22Rv1 (cell line): ENCODE results near the gene TMEM151B.
A peak's percentile ranks its signal among the peaks of the same experiment; 100 is the strongest.
"Not testable (repeated sequence)": the region's sequence is repeated elsewhere in the genome, so short reads cannot be mapped to it uniquely, and the experiment has no call there.

Experiments
- H3K27ac ChIP-seq: fragments of 450-650 bp; 2 replicates; pipeline ENCODE4 v1.5.1; 2017
- ZFX ChIP-seq: fragments of 450-650 bp; IDR thresholded peaks from 2 replicates; pipeline ENCODE4 v1.6.1; 2017; ENCODE audit warnings: antibody characterized with exemption, borderline replicate concordance
- TF ChIP-seq, protein P1 (sequence below): fragments of 450-650 bp; IDR thresholded peaks from 2 replicates; pipeline ENCODE4 v1.5.1; 2017; ENCODE audit warnings: mild to moderate bottlenecking

TMEM151B gene

DNA sequence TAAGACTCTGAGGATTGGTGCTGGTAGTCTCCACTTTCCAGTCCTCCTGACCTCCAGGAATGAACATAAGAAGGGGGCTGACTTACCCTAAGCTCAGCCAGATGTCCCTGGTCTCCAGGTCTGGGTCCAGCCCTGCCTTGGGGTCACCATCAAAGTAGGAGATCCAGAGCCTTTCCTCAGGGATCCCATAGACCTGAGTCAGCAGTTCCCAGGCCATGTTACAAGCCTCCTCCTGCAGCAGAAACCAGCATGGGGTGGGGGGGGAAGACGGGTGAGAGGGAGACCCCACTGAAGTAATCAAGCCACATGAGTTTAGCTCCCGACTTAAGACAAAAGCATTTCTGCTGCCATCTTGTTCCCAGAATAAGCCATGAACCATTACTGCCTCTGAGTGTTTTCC lies 41.1 kb downstream of the TMEM151B start:
- no peak for TF ChIP-seq ZFX
- TF ChIP-seq, protein P1, sequence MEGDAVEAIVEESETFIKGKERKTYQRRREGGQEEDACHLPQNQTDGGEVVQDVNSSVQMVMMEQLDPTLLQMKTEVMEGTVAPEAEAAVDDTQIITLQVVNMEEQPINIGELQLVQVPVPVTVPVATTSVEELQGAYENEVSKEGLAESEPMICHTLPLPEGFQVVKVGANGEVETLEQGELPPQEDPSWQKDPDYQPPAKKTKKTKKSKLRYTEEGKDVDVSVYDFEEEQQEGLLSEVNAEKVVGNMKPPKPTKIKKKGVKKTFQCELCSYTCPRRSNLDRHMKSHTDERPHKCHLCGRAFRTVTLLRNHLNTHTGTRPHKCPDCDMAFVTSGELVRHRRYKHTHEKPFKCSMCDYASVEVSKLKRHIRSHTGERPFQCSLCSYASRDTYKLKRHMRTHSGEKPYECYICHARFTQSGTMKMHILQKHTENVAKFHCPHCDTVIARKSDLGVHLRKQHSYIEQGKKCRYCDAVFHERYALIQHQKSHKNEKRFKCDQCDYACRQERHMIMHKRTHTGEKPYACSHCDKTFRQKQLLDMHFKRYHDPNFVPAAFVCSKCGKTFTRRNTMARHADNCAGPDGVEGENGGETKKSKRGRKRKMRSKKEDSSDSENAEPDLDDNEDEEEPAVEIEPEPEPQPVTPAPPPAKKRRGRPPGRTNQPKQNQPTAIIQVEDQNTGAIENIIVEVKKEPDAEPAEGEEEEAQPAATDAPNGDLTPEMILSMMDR = no peak
- H3K27ac ChIP-seq = no peak overlapping the region

DNA sequence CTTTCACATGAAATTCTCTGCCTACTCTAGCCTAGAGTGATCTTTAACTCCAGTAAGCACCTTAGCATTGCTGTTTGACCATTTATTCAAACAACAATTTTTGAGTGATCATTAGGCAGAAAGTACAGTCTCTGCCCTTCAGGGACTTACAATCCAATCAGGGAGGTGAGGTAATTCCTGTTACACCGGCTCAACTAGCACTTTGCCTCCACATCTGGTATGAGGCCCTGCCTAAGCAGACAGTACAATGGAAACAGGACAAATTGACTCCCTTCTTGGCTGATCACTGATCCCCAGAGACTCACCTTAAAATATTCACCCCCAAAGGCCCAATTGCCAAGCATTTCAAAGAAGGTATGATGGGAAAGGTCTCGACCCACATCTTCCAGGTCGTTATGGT lies 41.5 kb downstream of the TMEM151B start:
- H3K27ac ChIP-seq = no peak overlapping the region
- TF ChIP-seq ZFX = no peak
- TF ChIP-seq, protein P1 = no peak

DNA sequence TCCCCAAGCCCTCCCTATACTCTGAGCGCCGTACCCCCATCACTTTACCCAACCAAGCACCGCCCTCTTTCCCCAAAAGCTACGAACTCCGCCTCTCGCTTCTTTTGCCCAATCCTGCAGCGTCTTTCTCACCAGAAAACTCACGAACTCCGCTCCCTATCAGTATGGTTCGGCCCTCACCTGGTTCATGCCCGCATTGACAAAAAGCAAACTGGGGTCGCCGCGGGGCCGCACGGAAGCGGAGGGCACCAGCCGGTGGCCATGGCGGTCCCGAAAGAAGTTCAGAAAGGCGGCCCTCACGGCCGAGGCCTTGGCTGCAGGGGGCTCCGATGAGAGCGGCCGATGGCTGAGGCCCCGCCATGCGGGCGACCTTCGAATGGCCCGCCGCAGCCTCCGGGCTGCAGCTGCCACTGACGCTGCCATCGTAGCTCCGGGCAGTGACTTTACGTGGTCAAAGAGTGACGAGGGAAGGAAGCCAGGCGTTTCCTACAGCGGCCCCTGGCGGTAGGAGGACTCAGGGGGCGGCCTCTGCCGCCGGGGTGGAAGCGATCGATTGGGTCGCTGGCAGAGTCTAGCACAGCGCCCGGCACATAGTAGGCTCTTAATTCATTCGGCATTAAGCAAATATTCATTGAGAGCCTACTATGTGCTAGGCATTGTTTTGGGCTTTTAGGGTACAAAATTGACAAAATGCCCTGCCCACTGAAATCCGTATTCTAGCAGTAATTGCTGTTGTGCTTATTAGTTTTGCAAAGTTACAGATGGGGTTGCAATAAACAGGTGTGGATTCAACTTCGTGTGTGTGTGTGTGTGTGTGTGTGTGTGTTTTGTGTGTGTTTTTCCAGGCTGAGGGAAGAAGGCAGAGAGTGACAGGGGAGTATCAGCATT lies 42.9 kb downstream of the TMEM151B start, which contains the start of gene AARS2:
AARS2 (minus strand) TSS at position 447 of the 888 bp plus-strand sequence; CDS start at position 423, 24 bp downstream.
- TF ChIP-seq ZFX = no peak
- TF ChIP-seq, protein P1 = peak; percentile 98
- peak within 1 kb of the TSS; percentile 60 for H3K27ac ChIP-seq

DNA sequence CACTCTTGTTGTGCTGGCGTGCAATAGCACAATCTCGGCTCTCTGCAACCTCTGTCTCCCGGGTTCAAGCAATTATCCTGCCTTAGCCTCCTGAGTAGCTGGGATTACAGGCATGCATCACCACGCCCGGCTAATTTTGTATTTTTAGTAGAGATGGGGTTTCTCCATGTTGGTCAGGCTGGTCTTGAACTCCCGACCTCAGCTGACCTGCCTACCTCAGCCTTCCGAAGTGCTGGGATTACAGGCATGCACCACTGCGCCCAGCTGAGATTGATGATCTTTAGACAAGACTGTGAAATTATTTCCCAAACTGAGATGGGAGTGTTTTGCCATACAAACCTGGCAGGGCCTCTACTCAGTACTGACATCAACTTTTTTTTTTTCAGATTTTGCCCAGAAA lies 44.4 kb downstream of the TMEM151B start:
- H3K27ac ChIP-seq = not testable (repeated sequence)

DNA sequence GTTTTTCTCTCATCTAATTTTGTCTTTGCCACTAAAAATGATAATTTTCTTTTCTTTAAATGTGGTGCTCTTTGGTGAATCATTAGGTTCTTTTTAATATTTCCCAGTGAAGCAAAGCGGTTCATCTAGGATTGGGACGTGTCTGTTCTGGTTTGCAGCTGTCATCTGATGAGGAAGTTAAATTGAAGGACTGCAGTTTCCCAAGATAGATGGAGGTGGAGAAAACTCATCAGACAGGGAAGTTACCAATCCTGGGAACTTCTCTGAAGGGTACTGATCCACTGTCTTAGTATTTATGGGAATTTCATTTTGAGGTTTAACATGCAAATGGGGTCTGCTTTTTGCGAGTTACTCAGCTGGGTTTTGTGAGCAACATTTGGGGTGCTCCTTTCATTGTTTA lies 45.3 kb downstream of the TMEM151B start:
- TF ChIP-seq ZFX = no peak
- TF ChIP-seq, protein P1 = no peak
- H3K27ac ChIP-seq = no peak overlapping the region

DNA sequence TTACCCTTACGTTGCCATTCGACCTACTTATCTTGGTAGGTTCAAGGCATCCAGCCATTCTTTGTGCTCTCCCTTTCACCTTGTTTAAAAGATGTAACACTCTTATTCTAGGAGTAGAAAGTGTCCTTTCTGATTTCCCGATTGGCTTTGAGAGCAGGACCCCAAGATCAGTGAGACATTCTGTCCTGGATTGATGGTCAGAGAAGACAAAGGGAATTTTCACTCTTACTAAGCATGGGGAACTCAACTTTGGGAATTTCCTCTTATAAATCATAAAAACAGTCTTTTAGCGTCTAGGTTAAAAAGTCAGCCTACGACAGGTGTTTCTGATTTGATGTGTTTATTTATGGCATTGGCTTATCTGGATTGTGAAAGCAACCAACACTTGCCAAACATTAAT lies 45.7 kb downstream of the TMEM151B start:
- no peak for TF ChIP-seq ZFX
- TF ChIP-seq, protein P1 = no peak
- no peak overlapping the region for H3K27ac ChIP-seq

DNA sequence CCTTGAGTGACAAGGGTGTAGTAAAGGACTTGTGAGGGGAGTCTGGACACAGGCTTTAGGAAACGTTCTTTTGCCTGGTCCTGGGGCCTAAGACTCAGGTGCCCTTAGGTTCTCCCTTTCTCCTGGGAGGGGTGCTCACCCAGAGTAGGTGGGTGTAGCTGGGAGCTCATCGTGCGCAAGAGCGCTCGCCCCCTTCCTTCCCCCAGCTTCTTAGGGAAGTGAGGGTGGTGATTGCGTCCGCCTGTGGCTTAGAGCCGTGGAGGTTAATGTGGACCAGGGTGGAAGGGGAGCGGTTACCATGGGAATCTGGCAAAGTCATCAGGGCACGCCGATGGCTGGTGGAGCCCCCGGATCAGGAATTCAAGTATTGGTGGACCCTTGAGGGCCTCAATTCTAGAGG lies 46.2 kb downstream of the TMEM151B start:
- TF ChIP-seq, protein P1 = no peak
- no peak for TF ChIP-seq ZFX

DNA sequence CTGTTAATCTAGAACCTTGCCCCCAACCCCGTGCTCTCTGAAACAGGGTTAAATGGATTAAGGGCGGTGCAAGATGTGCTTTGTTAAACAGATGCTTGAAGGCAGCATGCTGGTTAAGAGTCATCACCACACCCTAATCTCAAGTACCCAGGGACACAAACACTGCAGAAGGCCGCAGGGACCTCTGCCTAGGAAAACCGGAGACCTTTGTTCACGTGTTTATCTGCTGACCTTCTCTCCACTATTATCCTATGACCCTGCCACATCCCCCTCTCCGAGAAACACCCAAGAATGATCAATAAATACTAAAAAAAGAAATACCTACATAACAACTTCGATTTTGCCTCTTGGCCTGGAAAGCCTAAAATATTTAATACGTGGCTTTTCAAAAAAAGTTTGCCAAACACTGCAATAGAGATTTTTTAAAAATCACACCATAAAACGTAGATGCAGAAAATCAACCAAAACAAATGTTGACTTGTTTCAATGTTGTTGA lies 46.9 kb downstream of the TMEM151B start:
- not testable (repeated sequence) for H3K27ac ChIP-seq

More for the DNA sequence above, 46.2 kb downstream of the TMEM151B start:
- no peak overlapping the region for H3K27ac ChIP-seq
